GM23338 (cell line): ENCODE data around the gene RELN. TPM values are rescaled to one million over a fixed set of nuclear protein-coding genes. Genes with fewer than 3 reads are reported as not detected.

Experiments used
- ATAC-seq: fragments of 200-7000 bp; cut with Tn5 transposase; 3 replicates; pipeline ENCODE4 v1.9.1; 2020
- DNase-seq: peaks from one replicate; pipeline ENCODE4 v3.0.0-alpha.2; 2015; ENCODE audit warnings: low spot score
- H2AFZ ChIP-seq: fragments of 200-600 bp; sonication (generic); 2 replicates; pipeline ENCODE4 v1.8.0; 2016; ENCODE audit warnings: antibody characterized with exemption, mild to moderate bottlenecking, moderate library complexity
- H3F3A ChIP-seq: fragments of 200-600 bp; sonication (generic); replicated peaks from 2 replicates; pipeline ENCODE4 v1.8.0; 2017; ENCODE audit warnings: antibody characterized with exemption, mixed run types, low read depth
- H3K27ac ChIP-seq: fragments of 200-600 bp; sonication (generic); 2 replicates; pipeline ENCODE4 v1.6.1; 2016; ENCODE audit warnings: low read depth
- H3K27me3 ChIP-seq: fragments of 200-600 bp; sonication (generic); 2 replicates; pipeline ENCODE4 v1.8.0; 2016; ENCODE audit warnings: mild to moderate bottlenecking, mixed run types, moderate library complexity; ENCODE audit not compliant: insufficient read depth
- H3K36me3 ChIP-seq: fragments of 200-600 bp; sonication (generic); 2 replicates; pipeline ENCODE4 v1.8.0; 2016; ENCODE audit warnings: mild to moderate bottlenecking; ENCODE audit not compliant: insufficient read depth
- H3K4me1 ChIP-seq: fragments of 200-600 bp; sonication (generic); 2 replicates; pipeline ENCODE4 v1.8.0; 2016; ENCODE audit warnings: mild to moderate bottlenecking, moderate library complexity; ENCODE audit not compliant: insufficient read depth
- H3K4me2 ChIP-seq: fragments of 200-600 bp; sonication (generic); 2 replicates; pipeline ENCODE4 v1.7.1; 2017; ENCODE audit warnings: mixed run types
- H3K4me3 ChIP-seq: fragments of 200-600 bp; sonication (generic); 2 replicates; pipeline ENCODE4 v1.6.1; 2016; ENCODE audit warnings: mixed run types
- H3K79me2 ChIP-seq: fragments of 200-600 bp; sonication (generic); replicated peaks from 2 replicates; pipeline ENCODE4 v1.8.0; 2017; ENCODE audit warnings: mild to moderate bottlenecking; ENCODE audit not compliant: insufficient read depth
- H3K9me2 ChIP-seq: fragments of 200-600 bp; sonication (generic); 2 replicates; pipeline ENCODE4 v1.8.0; 2017; ENCODE audit not compliant: insufficient read depth
- H4K20me1 ChIP-seq: fragments of 200-600 bp; sonication (generic); replicated peaks from 2 replicates; pipeline ENCODE4 v1.8.0; 2017; ENCODE audit warnings: mild to moderate bottlenecking; ENCODE audit not compliant: insufficient read depth
- H3K27ac Mint-ChIP-seq: 2 replicates; pipeline ENCODE4 v1.8.0; 2020; ENCODE audit warnings: inconsistent platforms, mild to moderate bottlenecking, moderate library complexity, mixed read lengths
- H3K27me3 Mint-ChIP-seq: 3 replicates; pipeline ENCODE4 v1.8.0; 2022; ENCODE audit warnings: low read depth, mild to moderate bottlenecking, moderate library complexity, mixed read lengths, inconsistent platforms; ENCODE audit not compliant: insufficient read depth, poor library complexity
- H3K36me3 Mint-ChIP-seq: 3 replicates; pipeline ENCODE4 v1.8.0; 2021; ENCODE audit warnings: low read depth, mild to moderate bottlenecking, inconsistent platforms, moderate library complexity, mixed read lengths
- H3K4me1 Mint-ChIP-seq: 3 replicates; pipeline ENCODE4 v1.8.0; 2020; ENCODE audit warnings: mild to moderate bottlenecking, inconsistent platforms, mixed read lengths
- H3K4me3 Mint-ChIP-seq: 3 replicates; pipeline ENCODE4 v1.8.0; 2021; ENCODE audit warnings: moderate library complexity, mild to moderate bottlenecking, inconsistent platforms, mixed read lengths
- H3K9me3 Mint-ChIP-seq: 3 replicates; pipeline ENCODE4 v1.8.0; 2020; ENCODE audit warnings: moderate library complexity, mild to moderate bottlenecking, inconsistent platforms, mixed read lengths
- CREB1 ChIP-seq: fragments of 250-450 bp; sonication (Bioruptor Pico); IDR thresholded peaks from 2 replicates; pipeline ENCODE4 v1.5.0; 2020; ENCODE audit warnings: low read depth, mild to moderate bottlenecking, moderate library complexity
- EZH2 ChIP-seq: fragments of 200-600 bp; sonication (generic); IDR thresholded peaks from one replicate; pipeline ENCODE4 v1.8.0; 2017; ENCODE audit warnings: antibody characterized with exemption, mild to moderate bottlenecking, low read depth; ENCODE audit not compliant: unreplicated experiment
- EZH2phosphoT487 ChIP-seq: fragments of 200-600 bp; sonication (generic); IDR thresholded peaks from one replicate; pipeline ENCODE4 v1.8.1; 2018; ENCODE audit warnings: antibody characterized with exemption; ENCODE audit not compliant: unreplicated experiment
- JUNB ChIP-seq: IDR thresholded peaks from one replicate; pipeline ENCODE4 v1.6.1; 2016; ENCODE audit warnings: antibody characterized with exemption; ENCODE audit not compliant: unreplicated experiment
- NANOG ChIP-seq: IDR thresholded peaks from 2 replicates; pipeline ENCODE4 v1.6.1; 2016; ENCODE audit warnings: antibody characterized with exemption, borderline replicate concordance
- POLR2AphosphoS5 ChIP-seq: IDR thresholded peaks from 2 replicates; pipeline ENCODE4 v1.6.1; 2016; ENCODE audit warnings: antibody characterized with exemption, low read depth
- STAT1 ChIP-seq: IDR thresholded peaks from one replicate; pipeline ENCODE4 v1.6.1; 2016; ENCODE audit warnings: antibody characterized with exemption; ENCODE audit not compliant: unreplicated experiment
- ZNF114 ChIP-seq: fragments of 250-450 bp; sonication (Bioruptor Pico); IDR thresholded peaks from 2 replicates; pipeline ENCODE4 v1.5.0; 2020; ENCODE audit warnings: mild to moderate bottlenecking, moderate library complexity
- ZNF331 ChIP-seq: fragments of 250-450 bp; sonication (Bioruptor Pico); IDR thresholded peaks from 2 replicates; pipeline ENCODE4 v1.5.0; 2020; ENCODE audit warnings: low read depth, mild to moderate bottlenecking, moderate library complexity
- long read RNA-seq: library from polyadenylated mRNA; unstranded; transcript quantifications from one replicate; pipeline ENCODE4 v2.0.0, GENCODE V29; 2020; ENCODE audit not compliant: unreplicated experiment
- polyA plus RNA-seq: library from polyadenylated mRNA; unstranded; fragments of >200 nt; fragmentation: Nextera tagmentation; extraction: Ambion mirVana; gene quantifications from 2 replicates; pipeline ENCODE4 v1.2.1, GENCODE V29; 2016
- total RNA-seq: library from RNA; depleted of rRNA; stranded (reverse); fragments of >200 nt; shearing (Covaris generic); gene quantifications from 2 replicates; pipeline ENCODE4 v1.2.3, GENCODE V29; 2014; rRNA removed
- TF ChIP-seq, protein P1 (sequence below): IDR thresholded peaks from 2 replicates; pipeline ENCODE4 v1.6.1; 2016; ENCODE audit warnings: antibody characterized with exemption
- TF ChIP-seq, protein P2 (sequence below): fragments of 250-450 bp; sonication (Bioruptor Pico); IDR thresholded peaks from 2 replicates; pipeline ENCODE4 v1.5.0; 2020; ENCODE audit warnings: mild to moderate bottlenecking, moderate library complexity
- TF ChIP-seq, protein P3 (sequence below), 2 experiments: fragments of 200-600 bp in 1 of 2; sonication (generic) in 1 of 2; conservative IDR thresholded peaks; 2 replicates each; pipeline versions ENCODE4 v1.5.1 to v1.6.1; 2016 to 2017; ENCODE audit warnings: antibody characterized with exemption in 2 of 2, low read depth in 2 of 2, mild to moderate bottlenecking in 2 of 2, moderate library complexity in 1 of 2
- TF ChIP-seq, protein P4 (sequence below): IDR thresholded peaks from one replicate; pipeline ENCODE4 v1.6.1; 2018; ENCODE audit warnings: antibody characterized with exemption; ENCODE audit not compliant: unreplicated experiment

RELN gene
- 0.19 and 0.76 TPM in 2 replicates for total RNA-seq
- 0.10 and 0.26 TPM in 2 replicates for polyA plus RNA-seq
- long read RNA-seq, result 0 reads

DNA sequence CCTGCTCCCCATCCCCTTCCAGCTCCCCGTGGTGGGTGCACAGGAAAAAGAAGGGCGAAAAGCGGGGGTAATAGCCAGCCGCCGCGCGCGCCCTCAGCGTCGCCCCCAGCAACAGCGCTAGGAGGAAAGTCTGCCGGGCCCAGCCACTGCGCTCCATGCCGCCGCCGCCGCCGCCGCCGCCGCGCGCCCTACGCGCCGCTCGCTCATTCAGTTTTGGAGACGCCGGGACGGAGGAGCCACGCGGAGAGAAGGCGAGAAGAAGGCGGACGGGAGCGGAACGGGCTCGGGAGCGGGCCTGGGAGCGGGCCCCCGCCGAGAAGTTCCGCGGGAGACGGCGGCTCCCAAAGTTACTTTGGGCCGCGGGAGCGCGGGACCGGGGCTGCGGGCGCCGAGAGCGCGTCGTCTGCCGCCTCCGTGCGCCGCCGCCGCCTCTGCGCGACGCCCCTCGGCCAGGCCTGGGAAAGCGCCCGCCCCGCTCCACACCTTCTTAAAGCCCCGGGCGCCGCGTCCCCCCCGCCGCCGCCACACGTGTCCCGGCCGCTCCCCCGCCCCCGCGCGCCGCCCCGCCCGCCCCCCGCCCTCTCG, at the start of gene RELN:
Gene RELN (minus strand): TSS at position 459 of the 585 bp plus-strand sequence. CDS start 302 bp downstream, at position 157.
- peaks cover 40% of the 10 kb centered on the region for H3K27me3 Mint-ChIP-seq
- Histone ChIP-seq H3K9me2 (no peaks in the 10 kb centered on the region), H3F3A (0 out of 2 replicates have a peak, but pooled peaks cover 3% of the 10 kb centered on the region), H3K36me3 (no peaks in the 10 kb centered on the region), H3K79me2 (no peaks in the 10 kb centered on the region), H3K27ac (no peak within 1 kb of the TSS), H4K20me1 (no peaks in the 10 kb centered on the region; the same call in 1 of the 2 replicates), H3K27me3 (peaks cover 77% of the 10 kb centered on the region), H3K4me2 (peak within 1 kb of the TSS; percentile 94), H3K4me1 (peaks cover 11% of the 10 kb centered on the region; the same call in 1 of the 2 replicates), H3K4me3 (peak within 1 kb of the TSS; percentile 74), H2AFZ (peak within 1 kb of the TSS; percentile 100)
- TF ChIP-seq JUNB (no peak), STAT1 (no peak), ZNF331 (CRISPR knock-in tag) (no peak), POLR2AphosphoS5 (no peak), EZH2 (no peak), ZNF114 (CRISPR knock-in tag) (no peak), CREB1 (no peak), NANOG (no peak), EZH2phosphoT487 (no peak)
- TF ChIP-seq, protein P1, sequence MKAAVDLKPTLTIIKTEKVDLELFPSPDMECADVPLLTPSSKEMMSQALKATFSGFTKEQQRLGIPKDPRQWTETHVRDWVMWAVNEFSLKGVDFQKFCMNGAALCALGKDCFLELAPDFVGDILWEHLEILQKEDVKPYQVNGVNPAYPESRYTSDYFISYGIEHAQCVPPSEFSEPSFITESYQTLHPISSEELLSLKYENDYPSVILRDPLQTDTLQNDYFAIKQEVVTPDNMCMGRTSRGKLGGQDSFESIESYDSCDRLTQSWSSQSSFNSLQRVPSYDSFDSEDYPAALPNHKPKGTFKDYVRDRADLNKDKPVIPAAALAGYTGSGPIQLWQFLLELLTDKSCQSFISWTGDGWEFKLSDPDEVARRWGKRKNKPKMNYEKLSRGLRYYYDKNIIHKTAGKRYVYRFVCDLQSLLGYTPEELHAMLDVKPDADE, result no peak
- TF ChIP-seq, protein P2, sequence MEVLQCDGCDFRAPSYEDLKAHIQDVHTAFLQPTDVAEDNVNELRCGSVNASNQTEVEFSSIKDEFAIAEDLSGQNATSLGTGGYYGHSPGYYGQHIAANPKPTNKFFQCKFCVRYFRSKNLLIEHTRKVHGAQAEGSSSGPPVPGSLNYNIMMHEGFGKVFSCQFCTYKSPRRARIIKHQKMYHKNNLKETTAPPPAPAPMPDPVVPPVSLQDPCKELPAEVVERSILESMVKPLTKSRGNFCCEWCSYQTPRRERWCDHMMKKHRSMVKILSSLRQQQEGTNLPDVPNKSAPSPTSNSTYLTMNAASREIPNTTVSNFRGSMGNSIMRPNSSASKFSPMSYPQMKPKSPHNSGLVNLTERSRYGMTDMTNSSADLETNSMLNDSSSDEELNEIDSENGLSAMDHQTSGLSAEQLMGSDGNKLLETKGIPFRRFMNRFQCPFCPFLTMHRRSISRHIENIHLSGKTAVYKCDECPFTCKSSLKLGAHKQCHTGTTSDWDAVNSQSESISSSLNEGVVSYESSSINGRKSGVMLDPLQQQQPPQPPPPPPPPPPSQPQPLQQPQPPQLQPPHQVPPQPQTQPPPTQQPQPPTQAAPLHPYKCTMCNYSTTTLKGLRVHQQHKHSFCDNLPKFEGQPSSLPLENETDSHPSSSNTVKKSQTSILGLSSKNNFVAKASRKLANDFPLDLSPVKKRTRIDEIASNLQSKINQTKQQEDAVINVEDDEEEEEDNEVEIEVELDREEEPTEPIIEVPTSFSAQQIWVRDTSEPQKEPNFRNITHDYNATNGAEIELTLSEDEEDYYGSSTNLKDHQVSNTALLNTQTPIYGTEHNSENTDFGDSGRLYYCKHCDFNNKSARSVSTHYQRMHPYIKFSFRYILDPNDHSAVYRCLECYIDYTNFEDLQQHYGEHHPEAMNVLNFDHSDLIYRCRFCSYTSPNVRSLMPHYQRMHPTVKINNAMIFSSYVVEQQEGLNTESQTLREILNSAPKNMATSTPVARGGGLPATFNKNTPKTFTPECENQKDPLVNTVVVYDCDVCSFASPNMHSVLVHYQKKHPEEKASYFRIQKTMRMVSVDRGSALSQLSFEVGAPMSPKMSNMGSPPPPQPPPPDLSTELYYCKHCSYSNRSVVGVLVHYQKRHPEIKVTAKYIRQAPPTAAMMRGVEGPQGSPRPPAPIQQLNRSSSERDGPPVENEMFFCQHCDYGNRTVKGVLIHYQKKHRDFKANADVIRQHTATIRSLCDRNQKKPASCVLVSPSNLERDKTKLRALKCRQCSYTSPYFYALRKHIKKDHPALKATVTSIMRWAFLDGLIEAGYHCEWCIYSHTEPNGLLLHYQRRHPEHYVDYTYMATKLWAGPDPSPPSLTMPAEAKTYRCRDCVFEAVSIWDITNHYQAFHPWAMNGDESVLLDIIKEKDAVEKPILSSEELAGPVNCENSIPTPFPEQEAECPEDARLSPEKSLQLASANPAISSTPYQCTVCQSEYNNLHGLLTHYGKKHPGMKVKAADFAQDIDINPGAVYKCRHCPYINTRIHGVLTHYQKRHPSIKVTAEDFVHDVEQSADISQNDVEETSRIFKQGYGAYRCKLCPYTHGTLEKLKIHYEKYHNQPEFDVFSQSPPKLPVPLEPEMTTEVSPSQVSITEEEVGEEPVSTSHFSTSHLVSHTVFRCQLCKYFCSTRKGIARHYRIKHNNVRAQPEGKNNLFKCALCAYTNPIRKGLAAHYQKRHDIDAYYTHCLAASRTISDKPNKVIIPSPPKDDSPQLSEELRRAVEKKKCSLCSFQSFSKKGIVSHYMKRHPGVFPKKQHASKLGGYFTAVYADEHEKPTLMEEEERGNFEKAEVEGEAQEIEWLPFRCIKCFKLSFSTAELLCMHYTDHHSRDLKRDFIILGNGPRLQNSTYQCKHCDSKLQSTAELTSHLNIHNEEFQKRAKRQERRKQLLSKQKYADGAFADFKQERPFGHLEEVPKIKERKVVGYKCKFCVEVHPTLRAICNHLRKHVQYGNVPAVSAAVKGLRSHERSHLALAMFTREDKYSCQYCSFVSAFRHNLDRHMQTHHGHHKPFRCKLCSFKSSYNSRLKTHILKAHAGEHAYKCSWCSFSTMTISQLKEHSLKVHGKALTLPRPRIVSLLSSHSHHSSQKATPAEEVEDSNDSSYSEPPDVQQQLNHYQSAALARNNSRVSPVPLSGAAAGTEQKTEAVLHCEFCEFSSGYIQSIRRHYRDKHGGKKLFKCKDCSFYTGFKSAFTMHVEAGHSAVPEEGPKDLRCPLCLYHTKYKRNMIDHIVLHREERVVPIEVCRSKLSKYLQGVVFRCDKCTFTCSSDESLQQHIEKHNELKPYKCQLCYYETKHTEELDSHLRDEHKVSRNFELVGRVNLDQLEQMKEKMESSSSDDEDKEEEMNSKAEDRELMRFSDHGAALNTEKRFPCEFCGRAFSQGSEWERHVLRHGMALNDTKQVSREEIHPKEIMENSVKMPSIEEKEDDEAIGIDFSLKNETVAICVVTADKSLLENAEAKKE (CRISPR knock-in tag), result no peak
- TF ChIP-seq, protein P3, sequence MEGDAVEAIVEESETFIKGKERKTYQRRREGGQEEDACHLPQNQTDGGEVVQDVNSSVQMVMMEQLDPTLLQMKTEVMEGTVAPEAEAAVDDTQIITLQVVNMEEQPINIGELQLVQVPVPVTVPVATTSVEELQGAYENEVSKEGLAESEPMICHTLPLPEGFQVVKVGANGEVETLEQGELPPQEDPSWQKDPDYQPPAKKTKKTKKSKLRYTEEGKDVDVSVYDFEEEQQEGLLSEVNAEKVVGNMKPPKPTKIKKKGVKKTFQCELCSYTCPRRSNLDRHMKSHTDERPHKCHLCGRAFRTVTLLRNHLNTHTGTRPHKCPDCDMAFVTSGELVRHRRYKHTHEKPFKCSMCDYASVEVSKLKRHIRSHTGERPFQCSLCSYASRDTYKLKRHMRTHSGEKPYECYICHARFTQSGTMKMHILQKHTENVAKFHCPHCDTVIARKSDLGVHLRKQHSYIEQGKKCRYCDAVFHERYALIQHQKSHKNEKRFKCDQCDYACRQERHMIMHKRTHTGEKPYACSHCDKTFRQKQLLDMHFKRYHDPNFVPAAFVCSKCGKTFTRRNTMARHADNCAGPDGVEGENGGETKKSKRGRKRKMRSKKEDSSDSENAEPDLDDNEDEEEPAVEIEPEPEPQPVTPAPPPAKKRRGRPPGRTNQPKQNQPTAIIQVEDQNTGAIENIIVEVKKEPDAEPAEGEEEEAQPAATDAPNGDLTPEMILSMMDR (conservative IDR thresholded peaks at IDR 0.05; ENCODE audit: low read depth in 2 of 2), result no peak
- TF ChIP-seq, protein P4, sequence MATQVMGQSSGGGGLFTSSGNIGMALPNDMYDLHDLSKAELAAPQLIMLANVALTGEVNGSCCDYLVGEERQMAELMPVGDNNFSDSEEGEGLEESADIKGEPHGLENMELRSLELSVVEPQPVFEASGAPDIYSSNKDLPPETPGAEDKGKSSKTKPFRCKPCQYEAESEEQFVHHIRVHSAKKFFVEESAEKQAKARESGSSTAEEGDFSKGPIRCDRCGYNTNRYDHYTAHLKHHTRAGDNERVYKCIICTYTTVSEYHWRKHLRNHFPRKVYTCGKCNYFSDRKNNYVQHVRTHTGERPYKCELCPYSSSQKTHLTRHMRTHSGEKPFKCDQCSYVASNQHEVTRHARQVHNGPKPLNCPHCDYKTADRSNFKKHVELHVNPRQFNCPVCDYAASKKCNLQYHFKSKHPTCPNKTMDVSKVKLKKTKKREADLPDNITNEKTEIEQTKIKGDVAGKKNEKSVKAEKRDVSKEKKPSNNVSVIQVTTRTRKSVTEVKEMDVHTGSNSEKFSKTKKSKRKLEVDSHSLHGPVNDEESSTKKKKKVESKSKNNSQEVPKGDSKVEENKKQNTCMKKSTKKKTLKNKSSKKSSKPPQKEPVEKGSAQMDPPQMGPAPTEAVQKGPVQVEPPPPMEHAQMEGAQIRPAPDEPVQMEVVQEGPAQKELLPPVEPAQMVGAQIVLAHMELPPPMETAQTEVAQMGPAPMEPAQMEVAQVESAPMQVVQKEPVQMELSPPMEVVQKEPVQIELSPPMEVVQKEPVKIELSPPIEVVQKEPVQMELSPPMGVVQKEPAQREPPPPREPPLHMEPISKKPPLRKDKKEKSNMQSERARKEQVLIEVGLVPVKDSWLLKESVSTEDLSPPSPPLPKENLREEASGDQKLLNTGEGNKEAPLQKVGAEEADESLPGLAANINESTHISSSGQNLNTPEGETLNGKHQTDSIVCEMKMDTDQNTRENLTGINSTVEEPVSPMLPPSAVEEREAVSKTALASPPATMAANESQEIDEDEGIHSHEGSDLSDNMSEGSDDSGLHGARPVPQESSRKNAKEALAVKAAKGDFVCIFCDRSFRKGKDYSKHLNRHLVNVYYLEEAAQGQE, result no peak
- no peaks in the 10 kb centered on the region; the same call in 2 of the 3 replicates for H3K36me3 Mint-ChIP-seq
- peak; percentile 69 for DNase-seq
- H3K4me3 Mint-ChIP-seq, result peak within 1 kb of the TSS; percentile 75
- peak; percentile 69 for ATAC-seq
- H3K9me3 Mint-ChIP-seq, result no peaks in the 10 kb centered on the region; the same call in 2 of the 3 replicates
- H3K27ac Mint-ChIP-seq, result no peak within 1 kb of the TSS
- H3K4me1 Mint-ChIP-seq, result peaks cover 8% of the 10 kb centered on the region
